Measurements from ENCODE around the gene SAV1.
"Not testable (repeated sequence)": the region's sequence is repeated elsewhere in the genome, so short reads cannot be mapped to it uniquely, and the experiment has no call there.

SAV1 gene

DNA sequence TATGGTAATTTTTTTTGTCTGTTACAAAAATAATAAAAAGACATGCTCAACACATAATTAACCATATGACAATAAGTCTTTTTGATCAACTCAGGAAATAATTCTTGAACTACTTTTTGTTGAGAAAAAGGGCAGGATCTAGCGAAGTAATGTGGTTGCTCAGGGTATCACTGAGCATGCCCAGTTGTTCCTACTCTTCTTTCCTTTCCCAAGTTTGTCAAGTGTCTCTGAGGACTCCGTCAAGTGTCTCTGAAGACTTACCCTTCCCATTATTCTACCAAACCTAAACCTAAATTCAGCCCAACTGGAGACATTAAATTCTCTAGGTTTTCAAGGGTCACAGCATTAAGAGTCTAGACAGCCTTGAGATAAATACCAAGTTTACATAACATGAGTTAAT lies 3.5 kb downstream of the SAV1 start:
- not testable (repeated sequence) for DNase-seq

DNA sequence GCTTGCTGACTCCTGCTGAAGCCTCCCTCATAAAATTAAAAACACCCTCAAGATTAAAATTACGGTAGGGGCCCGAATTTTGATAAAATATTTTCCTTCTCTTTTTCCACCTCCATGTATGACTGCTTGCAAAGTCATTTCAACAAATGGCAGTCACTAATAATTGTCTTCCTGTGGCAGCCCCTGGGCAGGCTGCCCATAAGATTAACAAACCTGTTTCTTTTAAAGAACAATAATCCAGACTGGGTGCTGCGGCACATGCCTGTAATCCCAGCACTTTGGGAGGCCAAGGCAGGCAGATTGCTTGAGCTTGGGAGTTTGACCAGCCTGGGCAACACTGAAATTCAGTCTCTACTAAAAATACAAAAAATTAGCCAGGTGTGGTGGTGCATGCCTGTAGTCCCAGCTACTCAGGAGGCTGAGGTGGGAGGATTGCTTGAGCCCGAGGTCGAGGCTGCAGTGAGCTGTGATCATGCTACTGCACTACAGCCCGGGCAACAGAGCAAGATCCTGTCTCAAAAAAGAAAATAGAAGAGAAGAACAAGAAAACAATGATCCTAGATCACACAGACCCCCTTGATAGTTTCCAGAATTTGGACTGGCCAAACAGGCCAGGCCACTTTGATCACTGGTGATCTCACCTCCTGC lies 8.7 kb downstream of the SAV1 start:
- DNase-seq, result no peak

DNA sequence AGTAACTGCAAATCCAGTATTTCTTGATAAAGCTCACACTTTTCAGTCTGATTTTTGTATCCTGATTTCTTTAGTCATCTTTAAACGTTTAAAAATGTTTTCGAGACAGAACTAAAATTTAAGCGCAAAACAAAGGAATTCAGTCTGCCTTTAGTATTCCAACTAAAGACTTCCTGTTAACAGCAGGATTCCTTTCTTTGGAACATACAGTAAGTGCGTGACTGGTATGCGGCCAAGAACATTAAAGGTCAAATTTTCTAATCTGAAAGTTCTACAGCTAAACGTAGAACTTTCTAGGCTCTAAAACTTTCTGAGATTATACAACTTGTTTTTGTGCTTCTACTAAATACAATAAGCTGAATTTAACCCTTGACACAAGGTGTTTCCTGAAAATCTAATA lies 9.9 kb downstream of the SAV1 start:
- no peak for DNase-seq

DNA sequence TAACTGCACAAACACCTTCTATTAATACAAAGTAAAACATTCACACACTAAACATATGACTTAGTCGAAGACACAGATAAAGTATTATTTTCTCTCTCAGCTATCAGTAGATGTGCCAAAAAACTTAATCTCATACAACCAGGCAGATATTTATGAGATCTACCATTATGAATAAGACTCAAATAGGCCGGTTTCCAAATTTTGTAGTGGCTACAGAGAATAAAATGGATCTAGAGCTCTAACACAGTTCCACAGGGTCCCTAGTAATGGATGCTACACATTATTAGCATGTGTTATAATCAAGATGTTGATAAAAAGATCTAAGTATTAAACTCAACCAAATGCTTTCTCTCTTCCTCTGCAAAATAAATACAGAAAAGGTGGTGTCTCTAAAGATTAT lies 10.4 kb downstream of the SAV1 start:
- DNase-seq, result no peak

DNA sequence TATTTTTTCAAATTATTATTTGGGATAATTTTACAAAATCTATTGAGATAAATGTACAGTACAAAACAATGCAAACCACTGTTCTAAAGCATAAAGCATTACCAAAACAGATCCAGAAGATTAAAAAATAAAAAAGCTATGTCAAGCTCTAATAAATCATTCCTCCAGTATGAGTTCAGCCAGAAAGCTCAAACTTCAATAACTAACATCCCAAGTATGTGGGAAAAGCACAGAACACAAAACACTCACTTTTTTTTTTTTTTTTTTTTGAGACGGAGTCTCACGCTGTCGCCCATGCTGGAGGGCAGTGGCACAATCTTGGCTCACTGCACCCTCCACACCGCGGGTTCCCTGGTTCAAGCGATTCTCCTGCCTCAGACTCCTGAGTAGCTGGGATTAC lies 11.3 kb downstream of the SAV1 start:
- DNase-seq, result no peak

DNA sequence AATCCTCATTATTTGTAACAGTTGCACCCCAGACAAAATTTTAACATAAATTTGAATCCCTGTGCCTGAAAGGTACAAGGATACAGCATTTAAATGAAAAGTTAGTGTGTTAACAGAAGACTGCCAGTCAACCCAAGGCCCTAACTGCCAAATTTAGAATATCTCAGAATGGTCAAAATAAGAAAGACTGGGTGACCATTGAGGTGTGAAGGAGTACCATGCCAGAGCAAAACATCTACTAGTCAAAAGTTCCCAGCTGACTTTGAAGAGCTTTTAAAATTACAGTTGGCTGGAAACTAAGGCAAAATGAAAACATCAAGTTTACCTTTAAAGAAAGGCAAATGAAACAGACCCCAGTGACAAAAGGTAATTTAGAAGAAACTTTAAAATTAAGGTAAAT lies 18.4 kb downstream of the SAV1 start:
- DNase-seq, result no peak

DNA sequence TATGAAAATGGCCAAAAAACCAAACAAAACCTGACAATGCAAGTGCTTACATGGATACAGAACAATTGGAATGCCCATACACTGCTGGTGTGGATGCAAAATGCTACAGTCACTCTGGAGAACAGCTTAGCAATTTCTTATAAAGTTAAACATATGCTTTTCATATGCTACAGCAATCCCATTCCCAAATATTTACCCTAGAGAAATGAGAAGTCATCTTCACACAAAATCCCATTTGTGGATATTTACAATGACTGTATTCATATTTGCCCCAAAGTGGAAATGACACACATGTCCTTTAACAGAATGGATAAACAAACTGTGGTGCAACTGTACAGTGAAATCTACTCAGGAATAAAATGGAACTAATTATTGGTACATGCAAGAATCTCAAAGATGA lies 20.4 kb downstream of the SAV1 start:
- DNase-seq, result no peak

DNA sequence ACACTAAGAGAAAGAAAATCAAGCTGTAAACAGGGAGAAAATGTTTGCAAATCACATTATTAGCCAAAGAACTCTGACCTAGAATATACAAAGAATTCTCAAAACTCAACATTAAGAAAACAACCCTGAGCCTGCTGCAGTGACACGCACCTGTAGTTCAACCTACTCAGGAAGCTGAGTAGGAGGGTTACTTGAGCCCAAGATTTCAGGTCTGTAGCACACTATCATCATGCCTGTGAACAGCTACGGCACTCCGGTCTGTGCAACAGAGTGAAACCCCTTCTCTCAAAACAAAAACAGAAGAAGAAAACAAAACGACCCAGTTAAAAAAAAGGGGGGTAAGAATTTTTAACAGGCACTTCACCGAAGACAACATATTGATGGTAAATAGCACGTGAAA lies 20.8 kb downstream of the SAV1 start:
- no peak for DNase-seq

DNA sequence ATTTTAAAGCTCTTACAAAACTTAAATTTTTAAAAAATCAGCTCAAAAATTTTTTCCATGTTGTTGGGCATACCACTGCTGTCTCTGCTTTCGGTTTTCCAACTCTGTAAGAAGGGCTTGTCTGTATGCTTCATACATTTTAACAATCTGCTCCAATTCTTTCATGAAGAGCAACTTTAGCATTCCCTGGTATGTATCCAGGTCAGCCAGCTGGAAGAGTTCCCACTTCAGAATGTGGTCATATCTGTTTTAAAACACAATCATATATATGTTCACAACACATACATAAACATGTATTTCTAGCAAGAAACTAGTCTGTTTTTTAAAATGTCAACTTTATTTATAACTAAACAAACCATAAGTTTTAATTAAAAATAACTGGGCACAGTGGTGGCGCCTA lies 33.0 kb downstream of the SAV1 start:
- DNase-seq, result no peak

DNA sequence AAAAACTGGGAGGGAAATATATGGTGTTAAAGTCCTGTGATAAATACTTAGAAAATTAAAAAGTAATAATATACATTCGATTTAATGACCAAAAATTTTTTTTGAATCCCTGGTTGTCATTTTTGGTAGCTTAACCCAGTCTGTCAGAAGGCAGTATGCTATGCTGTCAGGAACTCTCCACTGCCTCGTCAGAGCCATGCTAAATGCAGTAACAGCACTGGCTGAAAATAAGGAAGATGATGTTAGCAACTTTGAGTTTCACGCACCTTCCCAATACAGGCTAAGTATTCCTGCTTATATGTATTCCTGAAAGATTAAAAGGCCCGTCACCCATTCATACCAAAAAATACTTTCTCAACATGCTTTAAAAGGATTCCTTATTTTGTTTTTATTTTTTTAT lies 34.2 kb downstream of the SAV1 start:
- no peak for DNase-seq

DNA sequence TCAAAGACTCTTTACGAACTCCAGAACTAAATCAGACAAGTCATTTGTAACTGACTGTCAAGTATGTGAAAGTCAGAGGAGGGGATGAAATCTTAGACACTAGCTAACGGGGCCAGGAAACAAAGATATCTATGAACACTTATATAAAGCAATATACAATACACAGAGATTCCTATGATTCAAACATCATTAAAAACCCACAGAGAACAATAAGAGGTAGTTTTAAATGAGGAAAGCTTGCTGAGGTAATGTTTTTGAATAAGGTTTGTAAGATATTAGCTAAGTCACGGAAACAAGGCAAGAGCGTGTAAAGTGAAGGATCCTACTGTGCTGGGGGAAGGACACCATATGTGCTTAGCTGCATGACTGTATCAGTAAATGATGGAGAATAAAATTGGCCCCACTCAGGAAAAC lies 36.7 kb downstream of the SAV1 start:
- no peak for DNase-seq

DNA sequence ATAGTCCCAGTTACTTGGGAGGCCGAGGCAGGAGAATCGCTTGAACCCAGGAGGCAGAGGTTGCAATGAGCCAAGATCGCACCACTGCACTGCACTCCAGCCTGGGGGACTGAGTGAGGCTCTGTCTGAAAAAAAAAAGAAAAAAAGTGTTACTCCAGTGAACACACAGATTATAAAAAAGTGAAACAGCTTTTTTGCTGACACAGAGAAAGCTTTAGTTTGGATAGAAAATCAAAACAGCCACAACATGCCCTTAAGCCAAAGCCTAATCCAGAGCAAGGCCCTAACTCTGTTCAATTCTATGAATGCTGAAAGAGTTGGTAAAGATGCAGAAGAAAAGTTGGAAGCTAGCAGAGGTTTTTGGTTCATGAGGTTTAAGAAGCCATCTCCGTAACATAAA lies 43.2 kb downstream of the SAV1 start:
- not testable (repeated sequence) for DNase-seq

DNA sequence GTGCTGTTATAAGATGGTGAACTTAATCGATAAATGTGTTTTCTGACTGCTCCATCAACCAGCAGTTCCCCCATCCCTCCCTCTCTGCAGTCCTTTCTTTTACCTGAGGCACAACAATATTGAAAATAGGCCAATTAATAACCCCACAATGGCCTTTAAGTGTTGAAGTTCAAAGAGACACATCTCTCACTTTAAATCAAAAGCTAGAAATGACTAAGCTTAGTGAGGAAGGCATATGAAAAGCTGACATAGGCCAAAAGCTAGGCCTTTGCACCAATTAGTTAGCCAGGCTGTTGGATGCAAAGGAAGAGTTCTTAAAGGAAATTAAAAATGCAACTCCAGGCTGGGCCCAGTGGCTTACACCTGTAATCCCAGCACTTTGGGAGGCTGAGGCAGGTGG lies 43.7 kb downstream of the SAV1 start:
- no peak for DNase-seq

DNA sequence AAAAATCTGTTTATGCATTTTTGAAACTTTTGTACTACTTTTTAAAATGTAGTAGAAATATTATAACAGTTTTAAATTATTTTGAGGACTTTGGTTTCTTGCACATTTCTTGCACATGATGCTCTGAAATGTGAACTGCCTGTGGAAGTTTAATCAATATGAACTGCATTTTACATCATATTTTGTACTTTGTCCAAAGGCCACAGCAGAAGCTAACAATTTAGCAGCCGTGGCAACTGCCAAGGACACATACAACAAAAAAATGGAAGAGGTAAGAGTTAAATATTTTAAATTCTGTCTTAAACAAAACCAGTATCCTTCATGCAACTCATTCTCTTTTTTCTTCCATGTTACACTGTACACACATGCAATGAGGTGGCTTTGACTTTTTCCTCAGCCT lies 45.1 kb downstream of the SAV1 start:
- DNase-seq, result no peak

DNA sequence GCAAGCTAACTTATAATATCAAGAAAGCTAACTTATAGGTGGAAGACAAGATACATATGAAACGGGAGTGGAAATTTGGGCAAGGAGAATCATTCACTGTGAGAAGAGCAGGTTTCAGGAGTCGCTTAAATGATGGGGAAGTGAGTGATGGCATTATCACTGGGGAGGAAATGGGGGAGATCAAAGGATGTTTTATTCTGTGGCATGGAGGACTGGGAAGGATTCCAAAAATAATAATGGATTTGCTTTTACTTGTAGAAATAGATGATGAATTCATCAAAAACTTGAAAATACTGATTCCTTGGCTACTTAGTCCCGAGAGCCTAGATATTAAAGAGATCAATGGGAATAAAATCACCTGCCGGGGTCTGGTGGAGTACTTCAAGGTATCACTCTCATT lies 47.8 kb downstream of the SAV1 start:
- DNase-seq, result no peak

DNA sequence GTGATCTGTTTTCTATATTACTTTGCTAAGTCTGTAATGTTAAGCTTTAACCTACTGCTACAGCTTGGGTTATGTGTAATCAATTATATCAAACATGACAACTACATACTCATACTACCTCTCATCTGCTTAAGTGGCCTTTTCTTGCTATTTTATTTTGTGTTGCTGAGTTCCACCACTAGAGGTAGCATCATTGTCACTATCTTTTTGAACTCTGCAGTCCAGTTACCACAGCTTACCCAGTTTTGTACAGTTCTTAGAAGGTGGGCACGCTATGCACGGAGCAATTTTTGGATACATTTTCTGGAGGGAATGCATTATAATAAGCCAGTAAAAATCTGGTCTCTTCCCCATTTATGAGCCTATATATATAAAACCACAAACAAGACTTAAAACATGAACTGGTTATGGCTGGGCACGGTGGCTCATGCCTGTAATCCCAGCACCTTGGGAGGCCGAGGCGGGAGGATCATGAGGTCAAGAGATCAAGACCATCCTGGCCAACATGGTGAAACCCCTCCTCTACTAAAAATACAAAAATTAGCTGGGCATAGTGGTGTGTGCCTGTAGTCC lies 48.5 kb downstream of the SAV1 start:
- peak; percentile 42 for DNase-seq

DNA sequence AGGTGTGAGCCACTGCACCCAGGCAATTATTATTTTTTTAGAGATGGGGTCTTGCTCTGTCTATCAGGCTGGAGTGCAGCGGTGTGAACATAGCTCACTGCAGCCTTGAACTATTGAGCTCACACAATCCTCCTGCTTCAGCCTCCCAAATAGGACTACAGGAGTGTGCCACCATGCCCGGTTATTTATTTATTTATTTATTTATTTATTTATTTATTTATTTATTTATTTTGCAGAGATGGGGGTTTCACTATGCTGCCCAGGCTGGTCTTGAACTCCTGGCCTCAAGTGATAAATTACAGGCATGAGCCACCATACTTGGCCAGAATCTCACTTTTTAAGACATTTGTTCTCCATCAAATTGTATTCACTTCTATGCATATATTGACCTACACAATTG lies 51.8 kb downstream of the SAV1 start:
- no peak for DNase-seq

DNA sequence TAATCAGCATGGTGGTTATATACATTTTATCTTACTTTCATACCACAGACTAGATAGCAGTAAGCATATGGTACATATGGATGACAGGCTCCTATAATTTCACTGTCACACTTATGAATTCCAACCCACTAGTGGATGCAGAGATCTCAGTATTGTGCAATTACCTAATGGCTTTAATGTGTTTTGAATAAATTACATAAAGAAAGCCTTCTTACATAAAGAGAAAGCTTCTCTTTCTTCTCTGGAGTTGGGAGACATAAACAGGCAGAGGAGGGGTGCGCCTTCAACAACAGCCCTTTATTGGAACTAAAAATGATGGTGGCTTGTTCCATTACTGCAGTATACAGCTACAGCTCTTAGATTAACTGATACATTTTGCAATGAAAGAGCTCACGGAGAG lies 52.6 kb downstream of the SAV1 start:
- no peak for DNase-seq

DNA sequence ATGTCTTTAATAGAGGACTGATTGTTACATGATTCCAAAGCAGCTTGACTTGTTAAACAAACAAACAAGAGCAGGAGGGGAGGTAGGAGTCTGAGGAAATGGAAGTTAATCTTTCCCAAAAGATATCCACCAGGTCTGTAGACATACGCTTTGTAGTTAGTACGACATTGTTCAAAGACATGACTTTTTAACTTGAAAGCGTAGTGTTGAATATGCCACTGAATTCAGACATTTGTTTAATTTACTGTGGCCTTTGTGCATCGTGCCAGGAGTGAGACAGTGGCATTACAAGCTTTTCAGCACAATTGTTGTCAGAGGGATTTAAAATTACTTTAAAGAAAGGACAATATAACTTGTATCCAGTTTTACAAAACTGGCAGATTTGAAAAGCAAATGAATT lies 53.0 kb downstream of the SAV1 start:
- no peak for DNase-seq

DNA sequence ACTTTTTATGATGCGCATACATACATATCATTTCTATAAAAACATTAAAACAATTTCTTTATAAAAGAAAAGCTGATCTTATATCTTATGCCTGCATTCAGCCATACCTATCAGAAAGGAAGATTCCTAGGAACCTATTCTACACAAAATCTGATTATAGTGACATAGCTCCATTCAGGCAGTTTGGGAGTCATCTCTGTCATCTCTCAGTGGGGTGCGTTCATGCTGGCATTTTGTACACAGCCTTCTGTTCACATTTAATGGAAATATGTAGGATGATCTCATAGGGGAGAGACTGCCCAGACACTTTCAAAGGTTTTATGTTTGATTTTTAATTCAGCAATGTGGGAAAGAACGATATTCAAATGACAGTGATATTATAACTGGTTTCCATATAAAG lies 55.3 kb downstream of the SAV1 start:
- peak; percentile 60 for DNase-seq

DNA sequence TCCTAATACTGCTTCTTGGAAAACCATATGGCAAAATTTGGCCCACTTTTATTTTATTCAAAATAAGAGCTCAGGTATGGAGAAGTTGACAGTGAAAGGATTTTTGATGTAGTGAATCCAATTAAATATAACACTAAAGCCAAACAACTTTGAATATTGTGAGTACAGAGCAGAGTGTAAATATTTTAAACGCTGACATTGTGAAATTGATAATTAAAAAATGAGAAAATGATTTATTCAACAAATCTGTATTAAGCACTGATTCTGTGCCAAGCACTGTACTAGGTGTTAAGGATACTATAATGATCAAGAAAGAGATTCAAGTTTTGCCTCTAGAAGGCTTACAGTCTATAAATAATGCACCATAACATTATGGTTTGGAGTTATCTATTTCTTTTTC lies 57.6 kb downstream of the SAV1 start:
- no peak for DNase-seq

DNA sequence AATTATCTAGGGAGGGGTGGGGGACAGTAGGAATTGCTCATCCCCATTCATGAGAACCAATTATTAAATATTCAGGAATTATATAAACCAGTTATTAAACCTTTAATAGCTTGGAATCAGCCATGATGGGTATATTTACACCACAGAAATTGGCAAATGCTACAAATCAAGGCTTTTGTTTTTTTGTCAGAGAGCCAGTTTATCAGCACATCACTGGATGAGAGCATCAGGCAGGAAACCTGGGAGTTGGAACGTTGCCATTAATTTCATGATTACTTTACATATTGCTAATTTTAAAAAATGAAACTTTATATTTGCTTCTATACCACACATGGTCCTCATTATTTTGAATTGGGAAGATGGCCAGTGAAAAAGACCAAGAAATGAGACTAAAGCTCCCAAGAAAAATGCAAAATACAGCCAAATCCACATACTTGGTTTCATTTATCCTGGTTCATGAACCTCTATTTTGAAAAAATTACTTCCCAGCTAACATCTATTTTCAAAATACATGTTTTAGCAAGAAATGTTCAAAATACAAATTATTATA lies 59.7 kb downstream of the SAV1 start:
- no peak for DNase-seq

DNA sequence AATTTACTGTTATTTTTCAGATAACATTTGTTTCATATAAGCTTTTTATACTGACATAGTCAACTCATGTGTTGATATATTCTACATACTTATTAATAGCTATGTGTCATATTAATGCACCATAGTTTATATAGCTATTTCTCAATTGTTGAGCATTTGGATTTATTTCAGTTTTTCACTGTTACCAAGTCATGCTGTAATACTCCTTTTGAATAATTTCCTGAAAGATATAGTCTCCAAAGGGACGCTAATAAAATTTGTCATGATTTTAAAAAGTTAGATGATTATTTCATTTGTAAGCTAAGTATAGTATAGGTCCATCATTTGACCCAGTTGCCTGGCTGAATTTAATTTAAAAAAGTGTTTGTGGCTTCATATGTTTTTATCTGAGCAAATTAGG lies 60.3 kb downstream of the SAV1 start:
- no peak for DNase-seq

DNA sequence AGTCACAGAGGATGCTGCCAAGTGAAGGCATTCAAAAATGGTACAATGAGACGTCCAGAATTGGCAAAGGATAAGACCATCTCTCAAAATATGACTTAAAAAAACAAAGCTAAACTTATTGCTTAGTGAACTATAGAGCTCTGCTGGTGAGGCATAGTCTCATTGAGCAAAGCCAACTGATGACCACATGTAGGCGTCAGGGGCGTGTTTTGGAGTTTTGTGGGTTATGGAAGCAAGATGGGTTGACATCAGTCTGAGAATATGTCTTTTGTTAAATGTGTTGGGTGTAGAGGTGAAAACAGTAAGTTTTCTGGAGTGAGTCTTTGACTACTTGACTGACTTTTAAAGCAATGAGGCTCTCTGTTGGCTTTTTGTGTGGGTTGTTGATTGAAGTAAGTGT lies 60.9 kb downstream of the SAV1 start:
- DNase-seq, result no peak

DNA sequence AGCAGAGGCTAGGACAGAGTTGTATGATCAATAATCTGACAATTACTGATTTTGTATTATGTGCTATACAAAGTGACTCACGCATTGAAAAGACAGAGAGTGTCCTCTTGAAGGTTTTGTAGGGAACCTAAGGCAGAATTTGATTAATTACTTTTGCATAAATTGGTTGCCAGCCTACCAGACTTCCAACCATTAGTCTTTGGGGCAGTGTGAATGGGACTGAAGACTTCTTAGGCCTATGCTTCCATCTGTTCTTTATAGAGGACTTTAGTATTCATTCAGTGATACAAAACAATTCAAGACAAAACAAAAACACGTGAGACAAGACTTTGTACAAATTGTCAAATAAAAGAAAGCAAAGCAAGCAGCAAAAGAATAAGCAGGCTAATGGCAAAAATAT lies 61.6 kb downstream of the SAV1 start:
- no peak for DNase-seq
